Measurements from ENCODE around the gene GMNN.

GRCh38 chr6:24740861-24741260 is 33.9 kb upstream of the GMNN start:
- TF ChIP-seq, protein P1, sequence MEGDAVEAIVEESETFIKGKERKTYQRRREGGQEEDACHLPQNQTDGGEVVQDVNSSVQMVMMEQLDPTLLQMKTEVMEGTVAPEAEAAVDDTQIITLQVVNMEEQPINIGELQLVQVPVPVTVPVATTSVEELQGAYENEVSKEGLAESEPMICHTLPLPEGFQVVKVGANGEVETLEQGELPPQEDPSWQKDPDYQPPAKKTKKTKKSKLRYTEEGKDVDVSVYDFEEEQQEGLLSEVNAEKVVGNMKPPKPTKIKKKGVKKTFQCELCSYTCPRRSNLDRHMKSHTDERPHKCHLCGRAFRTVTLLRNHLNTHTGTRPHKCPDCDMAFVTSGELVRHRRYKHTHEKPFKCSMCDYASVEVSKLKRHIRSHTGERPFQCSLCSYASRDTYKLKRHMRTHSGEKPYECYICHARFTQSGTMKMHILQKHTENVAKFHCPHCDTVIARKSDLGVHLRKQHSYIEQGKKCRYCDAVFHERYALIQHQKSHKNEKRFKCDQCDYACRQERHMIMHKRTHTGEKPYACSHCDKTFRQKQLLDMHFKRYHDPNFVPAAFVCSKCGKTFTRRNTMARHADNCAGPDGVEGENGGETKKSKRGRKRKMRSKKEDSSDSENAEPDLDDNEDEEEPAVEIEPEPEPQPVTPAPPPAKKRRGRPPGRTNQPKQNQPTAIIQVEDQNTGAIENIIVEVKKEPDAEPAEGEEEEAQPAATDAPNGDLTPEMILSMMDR (conservative IDR thresholded peaks at IDR 0.05; ENCODE audit: low read length) = no peak
- no peak for TF ChIP-seq EZH2phosphoT487 (IDR thresholded peaks at IDR 0.05; ENCODE audit: borderline replicate concordance)

All from Loucy (cell line).